GM12874 (cell line): ENCODE results near the gene DESI1.

Source experiments
- CTCF ChIP-seq: IDR thresholded peaks from 2 replicates; pipeline ENCODE4 v1.5.1; 2011; ENCODE audit warnings: low read depth, mild to moderate bottlenecking, control low read depth, low read length, moderate library complexity; ENCODE audit not compliant: insufficient read depth

DESI1 gene

GRCh38 chr22:41620589-41621098 lies at the start of gene DESI1:
Gene DESI1, minus strand, starts transcription at chr22:41621043. Its CDS starts 204 bp downstream, at chr22:41620839.
- TF ChIP-seq CTCF = no peak

GRCh38 chr22:41668971-41669911 lies 48.4 kb upstream of the DESI1 start:
- TF ChIP-seq CTCF = no peak

GRCh38 chr22:41664951-41665350 lies 44.1 kb upstream of the DESI1 start:
- no peak for TF ChIP-seq CTCF

- TF ChIP-seq CTCF = no peak
These were observed 43.6 kb upstream of the DESI1 start for GRCh38 chr22:41664490-41664889.

- no peak for TF ChIP-seq CTCF
These were observed 40.9 kb upstream of the DESI1 start for GRCh38 chr22:41661713-41662112.

GRCh38 chr22:41661088-41661487 lies 40.2 kb upstream of the DESI1 start:
- TF ChIP-seq CTCF = no peak

GRCh38 chr22:41660416-41660815 lies 39.6 kb upstream of the DESI1 start:
- TF ChIP-seq CTCF = no peak
